KMS-11 (cell line): ENCODE measurements around the gene OR4B1.

Experiments used
- H2AFZ ChIP-seq: fragments of 200-600 bp; sonication (generic); 2 replicates; pipeline ENCODE4 v1.6.1; 2016; ENCODE audit warnings: antibody characterized with exemption, mixed run types, low read depth
- H3K27ac ChIP-seq: fragments of 200-600 bp; sonication (generic); 2 replicates; pipeline ENCODE4 v1.6.1; 2016; ENCODE audit warnings: mild to moderate bottlenecking, mixed run types
- H3K27me3 ChIP-seq: fragments of 200-600 bp; sonication (generic); 2 replicates; pipeline ENCODE4 v1.6.1; 2017; ENCODE audit warnings: mild to moderate bottlenecking, low read depth, mixed run types, moderate library complexity; ENCODE audit not compliant: insufficient read depth
- H3K36me3 ChIP-seq: fragments of 200-600 bp; sonication (generic); 2 replicates; pipeline ENCODE4 v1.6.1; 2017; ENCODE audit warnings: mild to moderate bottlenecking, mixed run types; ENCODE audit not compliant: insufficient read depth
- H3K4me1 ChIP-seq: fragments of 200-600 bp; sonication (generic); 2 replicates; pipeline ENCODE4 v1.6.1; 2016; ENCODE audit warnings: mild to moderate bottlenecking, low read depth, mixed run types; ENCODE audit not compliant: poor library complexity, severe bottlenecking
- H3K4me2 ChIP-seq: fragments of 200-600 bp; sonication (generic); 2 replicates; pipeline ENCODE4 v1.7.0; 2016; ENCODE audit warnings: mild to moderate bottlenecking, mixed run types
- H3K4me3 ChIP-seq: fragments of 200-600 bp; sonication (generic); IDR thresholded peaks from 2 replicates; pipeline ENCODE4 v1.6.1; 2017; ENCODE audit warnings: low read depth, low read length, mixed read lengths; ENCODE audit not compliant: insufficient read depth
- H3K79me2 ChIP-seq: fragments of 200-600 bp; sonication (generic); 2 replicates; pipeline ENCODE4 v1.6.1; 2016; ENCODE audit warnings: low read depth, mixed run types; ENCODE audit not compliant: insufficient read depth
- H3K9ac ChIP-seq: fragments of 200-600 bp; sonication (generic); 2 replicates; pipeline ENCODE4 v1.6.1; 2016; ENCODE audit warnings: mild to moderate bottlenecking, mixed run types
- H4K20me1 ChIP-seq: fragments of 200-600 bp; sonication (generic); 2 replicates; pipeline ENCODE4 v1.6.1; 2016; ENCODE audit warnings: mild to moderate bottlenecking, mixed run types; ENCODE audit not compliant: insufficient read depth
- CTCF ChIP-seq: fragments of 200-600 bp; sonication (generic); conservative IDR thresholded peaks from 2 replicates; pipeline ENCODE4 v1.6.1; 2017; ENCODE audit warnings: low read depth, mild to moderate bottlenecking, antibody characterized with exemption, low read length, moderate library complexity, mixed read lengths

OR4B1 gene

GRCh38 chr11:48216510-48216909 lies at the start of gene OR4B1:
TSS of gene OR4B1 (plus strand) at chr11:48216810. CDS start at chr11:48216810, 0 bp downstream.
- Histone ChIP-seq H3K27me3 (no peaks in the 10 kb centered on the region), H2AFZ (no peak within 1 kb of the TSS), H3K4me2 (no peak within 1 kb of the TSS), H4K20me1 (no peaks in the 10 kb centered on the region), H3K27ac (no peak within 1 kb of the TSS), H3K4me3 (no peak within 1 kb of the TSS), H3K36me3 (no peaks in the 10 kb centered on the region), H3K4me1 (no peaks in the 10 kb centered on the region), H3K9ac (no peak within 1 kb of the TSS), H3K79me2 (no peaks in the 10 kb centered on the region)
- TF ChIP-seq CTCF = no peak

- Histone ChIP-seq H3K36me3 (no peaks in the 10 kb centered on the region), H3K79me2 (no peaks in the 10 kb centered on the region), H2AFZ (no peak overlapping the region), H3K27ac (no peak overlapping the region), H3K27me3 (no peaks in the 10 kb centered on the region), H3K4me3 (no peak overlapping the region), H4K20me1 (no peaks in the 10 kb centered on the region), H3K9ac (no peak overlapping the region), H3K4me1 (no peaks in the 10 kb centered on the region), H3K4me2 (no peak overlapping the region)
- no peak for TF ChIP-seq CTCF
These were observed 49.2 kb upstream of the OR4B1 start for GRCh38 chr11:48167380-48167779.

- no peaks in the 10 kb centered on the region for H3K36me3 ChIP-seq
- no peak overlapping the region for H3K4me3 ChIP-seq
- TF ChIP-seq CTCF = no peak
- H3K4me1 ChIP-seq = no peaks in the 10 kb centered on the region
- H3K9ac ChIP-seq = no peak overlapping the region
- no peaks in the 10 kb centered on the region for H3K27me3 ChIP-seq
- no peaks in the 10 kb centered on the region for H3K79me2 ChIP-seq
- H3K4me2 ChIP-seq = no peak overlapping the region
- no peak overlapping the region for H3K27ac ChIP-seq
- H4K20me1 ChIP-seq = no peaks in the 10 kb centered on the region
- no peak overlapping the region for H2AFZ ChIP-seq
These were observed 47.8 kb upstream of the OR4B1 start for GRCh38 chr11:48168815-48169214.

GRCh38 chr11:48169259-48169658 lies 47.4 kb upstream of the OR4B1 start:
- H3K9ac ChIP-seq = no peak overlapping the region
- H3K4me2 ChIP-seq = no peak overlapping the region
- no peak overlapping the region for H3K27ac ChIP-seq
- H3K4me3 ChIP-seq = no peak overlapping the region
- no peaks in the 10 kb centered on the region for H3K36me3 ChIP-seq
- H2AFZ ChIP-seq = no peak overlapping the region
- H4K20me1 ChIP-seq = no peaks in the 10 kb centered on the region
- TF ChIP-seq CTCF = no peak
- no peaks in the 10 kb centered on the region for H3K4me1 ChIP-seq
- no peaks in the 10 kb centered on the region for H3K79me2 ChIP-seq
- H3K27me3 ChIP-seq = no peaks in the 10 kb centered on the region
